GM19239 (cell line): ENCODE results near the gene FHL2.

Experiments used
- DNase-seq: peaks from one replicate; pipeline ENCODE4 v3.0.0; 2011; ENCODE audit warnings: low spot score; ENCODE audit not compliant: insufficient read length
- FAIRE-seq: peaks from 2 replicates; lab custom pipeline; 2011; peaks lifted over from hg19 to GRCh38; lab: Jason Lieb, UNC

Gene FHL2

GRCh38 chr2:105381101-105381668, 17.7 kb downstream of the FHL2 start:
- FAIRE-seq (no peak), DNase-seq (no peak)

DNA sequence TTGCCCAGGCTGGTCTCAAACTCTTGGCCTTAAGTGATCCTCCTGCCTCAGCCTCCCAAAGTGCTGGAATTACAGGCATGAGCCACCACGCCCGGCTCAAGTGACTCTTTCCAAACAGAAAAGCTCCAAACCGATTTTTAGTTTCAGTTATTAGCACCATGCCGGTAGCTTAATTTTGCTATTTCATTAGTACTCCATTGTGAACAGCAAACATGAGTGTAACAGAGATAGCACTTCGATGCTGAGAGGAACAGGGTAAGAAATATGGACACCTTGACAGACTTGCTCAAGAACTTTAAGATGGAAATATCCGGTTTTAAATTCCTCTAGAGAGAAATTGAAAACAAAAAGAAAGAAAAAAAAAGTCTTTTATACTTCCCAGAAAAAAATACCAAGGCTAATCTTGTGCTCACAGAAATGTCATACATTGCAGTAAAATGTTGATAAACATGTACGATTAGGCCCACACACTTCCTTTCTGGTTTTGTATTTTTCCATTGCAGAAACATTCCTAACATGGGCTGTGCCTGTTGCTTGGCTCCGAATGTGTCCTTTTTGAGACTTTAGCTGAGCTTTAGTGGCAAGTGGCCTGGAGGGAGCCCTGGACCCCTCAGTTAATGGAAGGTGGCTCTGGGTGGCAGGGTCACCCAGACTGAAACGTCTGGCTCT, 18.3 kb downstream of the FHL2 start:
- no peak for DNase-seq
- no peak for FAIRE-seq

DNA sequence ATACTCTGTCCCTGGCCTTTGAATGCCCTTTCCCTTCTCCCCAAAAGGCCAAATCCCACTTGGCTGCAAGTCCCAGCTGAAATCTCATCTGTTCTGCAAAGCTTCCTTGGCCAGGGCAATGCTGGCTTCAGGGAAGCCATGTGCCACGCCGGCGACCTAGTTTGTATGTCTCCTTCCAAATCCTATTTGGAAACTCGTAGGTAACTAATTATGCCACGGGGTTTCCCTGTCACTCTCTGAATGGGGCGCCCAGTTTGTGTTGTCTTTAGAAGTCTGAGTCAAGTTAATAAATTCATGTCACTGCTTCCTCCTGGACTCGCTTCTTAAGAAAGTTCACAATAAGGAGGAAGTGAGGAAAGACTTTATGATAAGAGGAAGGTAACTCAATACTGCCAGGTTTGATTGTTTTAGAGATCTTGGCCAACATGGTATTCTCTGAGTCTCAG, 19.1 kb downstream of the FHL2 start:
- DNase-seq (no peak), FAIRE-seq (no peak)

DNA sequence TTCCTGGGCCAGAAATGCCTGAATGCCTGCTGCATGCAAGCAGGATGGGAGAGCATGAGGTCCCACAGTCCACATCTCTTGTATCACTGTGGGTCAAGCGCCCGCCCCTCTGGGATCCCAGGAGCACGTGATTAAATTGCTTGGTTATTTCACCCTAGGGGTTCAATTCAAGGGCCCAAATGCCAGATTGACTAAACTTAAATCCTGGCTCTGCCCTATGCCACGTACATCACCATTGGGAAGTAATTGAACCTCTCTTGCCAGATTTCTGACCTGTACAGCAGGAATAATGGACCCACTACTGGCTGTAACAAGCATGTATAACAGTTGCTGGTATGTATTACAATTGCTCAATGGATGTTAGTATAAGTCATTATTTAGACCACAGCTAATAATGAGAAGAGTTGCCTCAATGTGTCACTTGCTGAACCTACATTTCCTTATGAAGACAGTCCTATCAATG, 19.9 kb downstream of the FHL2 start:
- DNase-seq (no peak), FAIRE-seq (no peak)

DNA sequence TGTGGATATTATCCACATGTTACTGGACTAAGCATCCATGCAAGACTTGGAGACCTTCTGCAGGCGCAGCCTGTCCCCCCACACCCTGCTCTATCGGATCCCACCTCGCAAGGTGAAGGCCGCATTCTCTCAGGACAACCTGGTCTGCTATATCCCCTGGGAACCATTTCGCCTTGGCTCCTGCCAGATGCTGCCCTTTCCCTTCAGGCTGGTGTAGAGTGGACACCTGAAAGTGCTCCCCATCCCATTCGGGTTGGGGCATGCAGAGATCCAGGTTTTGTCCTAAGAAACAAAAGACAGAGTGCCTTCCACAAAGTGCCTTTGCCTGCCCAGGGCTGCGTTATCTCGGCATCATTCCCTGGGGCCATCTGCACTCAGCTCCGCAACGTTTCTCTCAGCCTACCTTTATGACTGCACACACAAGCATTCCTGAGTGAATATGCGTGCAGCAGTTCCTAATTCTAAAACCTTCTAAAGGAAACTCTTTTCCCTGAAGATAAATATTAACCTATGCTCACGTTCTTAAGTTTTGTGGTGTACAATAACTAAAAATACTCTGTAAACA, 20.5 kb downstream of the FHL2 start:
- no peak for DNase-seq
- no peak for FAIRE-seq

GRCh38 chr2:105377871-105378270, 21.0 kb downstream of the FHL2 start:
- DNase-seq: no peak
- no peak for FAIRE-seq

- DNase-seq: no peak
- FAIRE-seq: no peak
Measured at GRCh38 chr2:105376789-105377240, 22.0 kb downstream of the FHL2 start.

- no peak for DNase-seq
- FAIRE-seq: no peak
Measured at GRCh38 chr2:105376010-105376409, 22.8 kb downstream of the FHL2 start.

GRCh38 chr2:105375001-105375561, 23.8 kb downstream of the FHL2 start:
- FAIRE-seq (no peak), DNase-seq (no peak)

DNA sequence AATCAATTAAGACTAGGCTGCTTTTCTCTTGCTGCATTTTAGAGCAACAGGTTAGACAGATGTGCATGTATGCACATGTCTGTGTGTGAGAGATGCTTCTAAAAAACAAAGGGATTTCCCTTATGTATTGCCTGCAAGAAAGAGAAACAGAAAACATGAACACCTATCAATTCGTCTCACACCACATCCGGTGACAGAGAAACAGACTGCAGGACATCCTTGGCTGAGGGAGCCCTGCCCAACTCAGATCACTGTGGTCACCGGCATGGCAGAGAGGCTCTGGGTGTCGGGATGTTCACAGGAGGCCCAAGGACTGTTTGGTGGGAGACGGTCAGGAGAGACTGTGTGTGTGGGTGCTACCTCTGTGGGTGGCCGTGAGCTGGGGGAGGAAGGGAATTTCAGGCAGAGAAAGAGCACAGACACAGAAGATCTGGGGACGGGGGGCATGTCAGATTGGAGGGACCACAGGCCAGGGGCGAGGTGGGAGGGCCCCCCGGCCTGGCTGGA, 24.9 kb downstream of the FHL2 start:
- FAIRE-seq: peak; percentile 59

GRCh38 chr2:105373344-105373781, 25.5 kb downstream of the FHL2 start:
- no peak for FAIRE-seq
- DNase-seq: no peak

More for the DNA sequence above, 24.9 kb downstream of the FHL2 start:
- peak; percentile 24 for DNase-seq

- DNase-seq: no peak
- FAIRE-seq: no peak
Measured at GRCh38 chr2:105371810-105372209, 27.0 kb downstream of the FHL2 start.

DNA sequence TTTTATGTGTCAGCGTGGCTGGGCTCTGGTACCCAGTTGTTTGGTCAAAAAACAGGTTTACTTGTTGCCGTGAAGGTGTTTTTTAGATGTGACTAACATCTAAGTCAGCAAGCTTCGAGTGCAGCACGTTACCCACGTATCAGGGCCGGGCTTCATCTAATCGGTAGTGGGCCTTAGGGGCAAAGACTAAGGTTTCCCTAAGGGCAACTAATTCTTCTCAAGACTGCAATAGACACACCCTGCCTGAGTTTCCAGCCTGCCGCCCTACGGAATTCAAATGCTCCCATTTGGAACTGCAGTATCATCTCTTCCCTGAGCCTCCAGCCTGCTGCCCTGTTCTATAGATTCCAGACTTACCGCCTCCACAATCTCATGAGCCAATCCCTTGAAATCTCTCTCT, 27.7 kb downstream of the FHL2 start:
- no peak for FAIRE-seq

DNA sequence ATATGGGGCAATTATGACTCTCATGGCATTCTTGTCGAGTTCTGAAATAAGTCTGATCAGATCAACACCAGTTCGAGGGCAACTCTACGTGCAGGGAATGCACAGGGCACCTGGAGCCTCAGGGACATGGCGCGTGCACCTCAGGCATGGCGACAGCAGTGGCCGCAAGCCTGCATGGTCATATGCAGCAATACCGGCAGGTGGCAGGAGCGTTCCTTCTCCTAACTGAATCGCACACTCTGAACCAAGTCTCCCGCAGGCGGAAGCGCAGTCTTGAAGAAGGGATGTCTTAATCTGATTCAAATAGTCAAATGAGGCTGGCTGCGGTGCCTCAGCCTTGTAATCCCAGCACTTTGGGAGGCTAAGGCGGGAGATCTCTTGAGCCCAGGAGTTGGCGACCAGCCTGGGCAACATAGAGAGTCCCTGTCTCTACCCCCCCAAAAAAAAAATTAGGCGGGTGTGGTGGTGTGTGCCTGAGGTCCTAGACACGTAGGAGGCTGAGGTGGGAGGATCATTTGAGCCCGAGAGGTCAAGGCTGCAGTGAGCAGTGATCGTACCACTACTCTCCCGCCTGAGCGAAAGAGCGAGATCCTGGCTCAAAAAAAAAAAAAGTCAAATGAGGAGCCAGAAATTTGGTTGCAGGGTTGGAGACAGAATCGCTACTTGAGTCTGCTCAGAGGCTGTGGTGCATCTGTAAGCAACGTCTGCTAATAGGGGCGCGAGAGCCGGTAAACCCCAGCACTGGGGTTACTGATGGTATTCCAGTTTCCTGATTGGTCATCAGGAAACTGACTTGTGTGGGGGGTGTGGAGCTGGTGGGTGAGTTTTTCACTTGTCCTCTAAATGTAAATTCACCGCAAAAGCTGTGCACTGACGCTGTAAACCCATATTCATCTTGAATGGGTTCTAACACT, 28.8 kb downstream of the FHL2 start:
- DNase-seq (peak; percentile 64), FAIRE-seq (peak; percentile 94)

More for the DNA sequence above, 27.7 kb downstream of the FHL2 start:
- no peak for DNase-seq

DNA sequence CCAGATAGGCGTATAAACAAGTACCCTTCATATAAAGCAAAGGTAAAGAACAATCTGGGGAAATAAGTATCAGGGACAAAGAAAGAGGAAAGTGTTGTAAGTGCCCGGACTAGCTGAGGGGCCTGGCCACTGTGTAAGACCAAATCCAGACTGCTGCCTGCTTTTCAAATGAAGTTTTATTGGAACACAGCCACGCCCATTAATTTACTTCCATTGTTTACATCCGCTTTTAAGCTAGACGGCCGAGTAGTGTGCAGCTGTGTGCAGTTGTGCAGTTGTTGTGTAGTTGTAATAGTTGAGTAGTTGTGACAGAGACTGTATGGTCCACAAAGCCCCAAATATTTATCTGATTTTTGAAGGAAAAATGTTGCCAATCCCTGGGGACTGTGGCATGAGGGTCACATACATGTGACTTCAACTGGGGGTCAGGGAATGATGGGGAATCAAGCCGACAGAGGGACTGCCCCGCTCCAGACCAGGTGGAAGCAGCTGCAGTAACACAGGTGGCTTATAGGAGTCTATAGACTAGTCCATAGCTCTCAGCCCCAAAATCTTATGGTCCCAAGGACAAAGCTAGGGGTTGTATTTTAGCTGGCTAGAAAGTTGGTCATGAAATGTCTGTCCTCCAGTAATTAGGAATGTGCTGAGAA, 30.0 kb downstream of the FHL2 start:
- FAIRE-seq: no peak
- no peak for DNase-seq

- FAIRE-seq: no peak
- DNase-seq: no peak
Measured at GRCh38 chr2:105365206-105365605, 33.6 kb downstream of the FHL2 start.

DNA sequence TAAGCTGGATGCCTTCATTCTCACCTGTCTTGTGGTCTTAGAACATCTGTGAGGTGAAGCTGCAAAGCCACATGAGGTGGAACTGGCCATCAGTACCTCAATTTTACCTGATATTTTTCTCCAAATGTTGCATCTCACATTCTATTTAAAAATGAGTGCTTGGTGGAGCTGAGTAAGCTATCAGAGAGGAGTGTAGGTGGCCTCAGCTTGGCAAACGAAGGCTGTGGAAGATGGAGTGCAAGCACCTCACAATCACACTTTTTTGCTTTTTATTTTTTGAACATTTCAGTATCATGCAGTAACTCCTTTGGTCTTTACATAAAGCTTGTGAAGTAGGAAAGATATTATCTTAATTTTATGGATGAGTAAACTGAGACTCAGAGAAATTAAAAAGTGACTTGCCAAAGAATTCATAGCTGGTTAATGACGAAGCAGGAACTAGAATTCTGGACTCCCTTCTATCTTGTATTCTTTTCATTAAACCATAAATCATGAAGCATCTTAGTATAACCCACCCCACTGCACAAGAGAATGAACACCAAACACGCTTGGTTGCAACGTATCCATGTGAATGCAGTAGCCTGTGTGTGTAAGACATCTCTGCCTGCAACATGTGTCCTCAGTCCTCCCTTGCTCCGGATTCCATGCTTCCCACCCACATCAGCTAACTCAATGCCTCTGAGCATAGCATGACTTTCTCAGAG, 34.3 kb downstream of the FHL2 start:
- no peak for FAIRE-seq

GRCh38 chr2:105362862-105363591, 35.8 kb downstream of the FHL2 start:
- FAIRE-seq (no peak), DNase-seq (no peak)

More for the DNA sequence above, 34.3 kb downstream of the FHL2 start:
- DNase-seq: no peak
